ENCODE results near the gene PNPLA5. TPM values are rescaled to one million over a fixed set of nuclear protein-coding genes. Genes with fewer than 3 reads are reported as not detected.
A peak's percentile ranks its signal among the peaks of the same experiment; 100 is the strongest.
"Not testable (repeated sequence)": the region's sequence is repeated elsewhere in the genome, so short reads cannot be mapped to it uniquely, and the experiment has no call there.

Gene PNPLA5, protein sequence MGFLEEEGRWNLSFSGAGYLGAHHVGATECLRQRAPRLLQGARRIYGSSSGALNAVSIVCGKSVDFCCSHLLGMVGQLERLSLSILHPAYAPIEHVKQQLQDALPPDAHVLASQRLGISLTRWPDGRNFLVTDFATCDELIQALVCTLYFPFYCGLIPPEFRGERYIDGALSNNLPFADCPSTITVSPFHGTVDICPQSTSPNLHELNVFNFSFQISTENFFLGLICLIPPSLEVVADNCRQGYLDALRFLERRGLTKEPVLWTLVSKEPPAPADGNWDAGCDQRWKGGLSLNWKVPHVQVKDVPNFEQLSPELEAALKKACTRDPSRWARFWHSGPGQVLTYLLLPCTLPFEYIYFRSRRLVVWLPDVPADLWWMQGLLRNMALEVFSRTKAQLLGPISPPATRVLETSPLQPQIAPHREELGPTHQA
- total RNA-seq = not detected

DNA sequence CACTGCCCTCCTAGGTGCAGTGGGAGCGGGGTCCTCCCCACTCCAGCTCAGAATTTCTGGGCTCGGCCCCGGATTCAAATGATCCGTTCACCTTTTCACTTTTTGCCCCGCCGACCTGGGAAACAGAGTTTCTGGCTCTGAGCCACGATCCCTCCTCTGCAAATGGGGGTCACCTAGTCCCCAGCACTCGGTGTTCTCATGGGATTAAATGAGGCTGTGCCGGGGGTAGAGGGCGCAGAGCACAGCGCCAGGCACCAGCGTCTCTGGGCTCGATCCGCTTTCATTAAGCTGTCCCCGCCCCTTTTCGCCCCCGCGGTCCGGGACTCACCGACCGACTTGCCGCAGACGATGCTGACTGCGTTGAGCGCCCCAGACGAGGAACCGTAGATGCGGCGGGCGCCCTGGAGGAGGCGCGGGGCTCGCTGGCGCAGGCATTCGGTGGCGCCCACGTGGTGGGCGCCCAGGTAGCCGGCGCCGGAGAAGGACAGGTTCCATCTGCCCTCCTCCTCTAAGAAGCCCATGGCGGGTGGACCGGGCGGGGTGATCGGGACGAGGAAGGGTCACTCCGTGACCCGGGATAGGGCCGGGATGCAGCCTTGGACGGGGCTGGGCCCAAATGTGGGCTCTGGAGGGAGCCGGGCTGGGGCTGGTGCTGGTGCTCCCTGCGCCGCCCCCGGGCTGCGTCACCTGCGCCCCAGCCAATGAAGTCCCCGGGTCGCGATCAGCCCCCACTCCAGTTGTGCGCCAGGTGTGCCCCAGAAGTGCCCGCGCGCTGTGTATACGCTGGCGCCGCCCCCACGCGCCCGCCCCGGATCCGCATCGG is at the start of gene PNPLA5:
PNPLA5 (minus strand) TSS at position 654 of the 823 bp plus-strand sequence; CDS start at position 521, 133 bp downstream.
- DNase-seq (ENCODE audit: low spot score) = no peak

DNA sequence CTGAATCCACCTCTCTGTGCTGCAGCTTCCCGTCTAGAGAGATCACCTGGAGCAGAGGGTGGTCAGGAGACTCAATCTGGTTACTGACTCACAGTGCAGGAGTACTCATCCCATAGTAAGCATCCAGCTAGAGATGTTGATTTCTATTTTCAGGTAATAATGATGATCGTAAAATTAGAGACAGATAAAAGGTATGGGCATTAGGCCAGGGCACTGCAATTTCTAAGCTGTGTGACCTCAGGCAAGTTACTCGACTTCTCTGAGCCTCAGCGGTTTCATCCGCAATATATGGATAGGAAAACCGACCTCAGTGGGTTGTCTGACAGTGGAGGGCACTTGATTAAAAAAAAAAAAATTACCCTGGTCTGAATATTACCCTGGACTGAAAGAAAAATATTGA is 49.6 kb upstream of the PNPLA5 start:
- no peak for DNase-seq (ENCODE audit: low spot score)

DNA sequence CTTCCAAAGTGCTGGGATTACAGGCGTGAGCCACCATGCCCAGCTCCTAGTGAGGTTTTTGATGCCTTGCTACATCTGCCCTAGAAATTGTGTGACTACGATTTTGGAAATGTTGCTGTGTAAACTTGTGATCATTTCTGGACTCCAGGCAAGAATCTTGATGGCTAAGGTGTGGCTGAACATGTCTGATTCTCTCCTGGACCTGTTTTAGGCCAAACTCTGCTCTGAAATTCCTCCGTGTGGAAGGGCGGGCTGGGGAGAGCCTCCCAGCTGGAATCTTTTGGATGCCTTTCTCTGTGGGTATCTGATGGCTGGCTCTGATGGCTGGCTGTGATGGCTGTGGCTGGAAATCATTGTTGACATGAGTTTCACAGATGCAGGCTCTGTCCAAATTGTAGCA is 40.0 kb upstream of the PNPLA5 start:
- no peak for DNase-seq (ENCODE audit: low spot score)

- no peak for DNase-seq (ENCODE audit: low spot score)
Observed at GRCh38 chr22:43928908-43929307, 37.1 kb upstream of the PNPLA5 start.

- DNase-seq (ENCODE audit: low spot score) = no peak
Observed at GRCh38 chr22:43928468-43928867, 36.7 kb upstream of the PNPLA5 start.

- DNase-seq (ENCODE audit: low spot score) = no peak
Observed at GRCh38 chr22:43926349-43926710, 34.5 kb upstream of the PNPLA5 start.

DNA sequence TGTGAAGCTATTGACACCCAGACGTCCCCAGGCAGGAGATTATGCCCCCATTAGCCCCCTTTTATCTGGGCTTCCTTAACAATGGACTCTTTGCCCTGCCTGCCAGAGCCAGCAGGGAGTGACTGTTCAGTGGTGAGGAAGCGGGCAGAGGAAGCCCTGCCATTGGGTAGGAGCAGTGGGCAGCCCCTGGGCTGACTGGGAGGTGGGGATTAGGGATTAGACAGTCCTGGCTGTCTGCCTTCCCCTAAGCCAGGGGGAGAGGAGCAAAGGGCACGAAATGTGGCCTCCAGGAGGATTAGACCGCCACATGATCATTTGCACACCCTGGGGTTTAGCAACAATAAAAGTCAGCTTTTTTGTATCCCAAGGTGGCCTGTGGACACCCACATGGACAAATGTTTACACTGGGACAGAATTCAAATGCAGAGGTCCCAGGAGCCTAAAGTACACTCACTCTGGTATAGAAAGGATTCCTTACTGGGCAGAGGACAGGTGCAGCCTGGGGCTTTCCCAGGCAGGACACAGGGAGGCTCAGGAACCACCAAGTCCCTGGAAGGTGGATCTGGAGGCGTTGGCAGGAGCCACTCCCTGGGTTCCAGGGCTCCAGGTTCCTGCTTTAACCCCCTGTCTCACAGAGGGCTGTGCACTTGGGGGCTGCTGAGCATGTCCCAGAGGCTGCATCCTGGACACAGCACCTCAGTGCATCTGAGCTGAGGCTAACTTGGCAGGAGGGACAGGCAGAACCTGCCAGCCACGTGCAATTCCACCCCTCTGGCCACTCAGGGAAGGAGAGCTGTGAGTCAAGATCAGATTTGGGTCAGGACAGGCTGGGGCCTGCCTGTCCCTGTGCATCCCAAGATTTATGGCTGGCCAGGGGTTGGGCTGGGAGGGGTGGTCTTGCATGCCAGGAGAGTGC is 33.9 kb upstream of the PNPLA5 start:
- peak; percentile 24 for DNase-seq (ENCODE audit: low spot score)

- DNase-seq (ENCODE audit: low spot score) = no peak
Observed at GRCh38 chr22:43924877-43925276, 33.1 kb upstream of the PNPLA5 start.

DNA sequence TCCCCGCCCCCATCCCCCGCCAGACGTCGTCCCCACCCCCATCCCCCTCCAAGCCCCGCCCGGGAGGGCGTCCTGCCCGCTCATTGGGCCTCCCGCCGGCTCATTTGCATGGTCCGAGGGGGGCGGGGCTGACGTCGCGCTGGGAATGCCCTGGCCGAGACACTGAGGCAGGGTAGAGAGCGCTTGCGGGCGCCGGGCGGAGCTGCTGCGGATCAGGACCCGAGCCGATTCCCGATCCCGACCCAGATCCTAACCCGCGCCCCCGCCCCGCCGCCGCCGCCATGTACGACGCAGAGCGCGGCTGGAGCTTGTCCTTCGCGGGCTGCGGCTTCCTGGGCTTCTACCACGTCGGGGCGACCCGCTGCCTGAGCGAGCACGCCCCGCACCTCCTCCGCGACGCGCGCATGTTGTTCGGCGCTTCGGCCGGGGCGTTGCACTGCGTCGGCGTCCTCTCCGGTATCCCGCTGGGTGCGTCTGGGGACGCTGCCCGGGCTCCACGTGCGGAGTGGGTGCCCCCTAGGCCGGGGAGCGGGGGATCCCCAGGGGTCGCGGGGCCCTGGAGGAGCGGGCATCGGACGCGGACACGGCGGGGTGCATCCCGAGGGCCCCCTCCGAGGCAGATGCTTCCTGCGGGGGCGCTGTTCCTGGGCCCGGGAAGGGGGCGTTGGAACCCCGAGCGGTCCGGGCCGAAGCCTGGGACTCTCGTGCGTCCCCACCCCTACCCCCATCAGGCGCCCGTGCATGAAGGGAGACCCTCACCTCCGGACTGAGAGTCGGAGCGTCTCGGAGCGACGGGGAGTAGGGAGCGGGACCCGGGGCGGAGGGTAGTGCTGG is 32.0 kb upstream of the PNPLA5 start, which contains the start of gene PNPLA3:
PNPLA3 (plus strand) TSS at position 175 of the 834 bp plus-strand sequence; CDS start at position 282, 107 bp downstream.
- peak; percentile 92 for DNase-seq (ENCODE audit: low spot score)

DNA sequence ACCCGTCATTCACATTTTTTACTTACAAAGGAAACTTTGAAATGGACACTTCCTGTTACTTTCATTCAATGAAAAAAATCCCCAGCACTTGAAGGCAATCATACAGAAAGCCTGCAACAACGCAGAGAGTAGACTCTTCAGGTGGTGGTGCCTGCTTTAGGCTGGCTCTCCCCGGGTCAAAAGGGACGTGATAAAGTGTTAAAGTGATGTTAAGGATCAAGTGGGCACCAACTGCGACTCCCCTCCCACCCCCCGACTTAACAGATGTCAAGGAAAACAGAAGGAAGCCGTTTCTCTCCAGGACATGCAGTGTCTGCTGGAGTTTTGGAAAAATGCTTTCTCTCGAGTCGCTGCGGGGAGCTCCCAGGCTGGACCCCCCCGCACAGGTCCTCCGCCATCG is 31.4 kb upstream of the PNPLA5 start:
- DNase-seq (ENCODE audit: low spot score) = no peak

DNA sequence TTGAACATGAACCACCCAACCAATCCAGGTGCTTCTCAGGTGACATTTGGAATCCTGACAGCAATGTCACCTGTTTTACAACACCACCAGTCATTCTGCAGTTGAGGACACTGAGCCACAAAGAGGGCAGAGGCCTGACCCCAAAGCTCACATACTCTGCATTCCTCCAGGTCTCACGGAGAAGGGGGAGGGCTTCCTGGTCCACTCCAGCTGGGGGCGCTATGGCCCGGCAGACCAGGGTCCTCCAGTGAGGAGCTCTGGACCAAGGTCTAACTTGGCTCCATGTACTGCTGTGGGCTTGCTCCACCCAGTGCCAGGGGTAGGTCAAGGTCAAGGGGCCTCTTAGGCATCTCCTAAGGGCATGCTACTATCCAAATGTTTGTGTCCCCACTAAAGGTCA is 30.3 kb upstream of the PNPLA5 start:
- DNase-seq (ENCODE audit: low spot score) = no peak

- no peak for DNase-seq (ENCODE audit: low spot score)
Observed at GRCh38 chr22:43921370-43921769, 29.6 kb upstream of the PNPLA5 start.

DNA sequence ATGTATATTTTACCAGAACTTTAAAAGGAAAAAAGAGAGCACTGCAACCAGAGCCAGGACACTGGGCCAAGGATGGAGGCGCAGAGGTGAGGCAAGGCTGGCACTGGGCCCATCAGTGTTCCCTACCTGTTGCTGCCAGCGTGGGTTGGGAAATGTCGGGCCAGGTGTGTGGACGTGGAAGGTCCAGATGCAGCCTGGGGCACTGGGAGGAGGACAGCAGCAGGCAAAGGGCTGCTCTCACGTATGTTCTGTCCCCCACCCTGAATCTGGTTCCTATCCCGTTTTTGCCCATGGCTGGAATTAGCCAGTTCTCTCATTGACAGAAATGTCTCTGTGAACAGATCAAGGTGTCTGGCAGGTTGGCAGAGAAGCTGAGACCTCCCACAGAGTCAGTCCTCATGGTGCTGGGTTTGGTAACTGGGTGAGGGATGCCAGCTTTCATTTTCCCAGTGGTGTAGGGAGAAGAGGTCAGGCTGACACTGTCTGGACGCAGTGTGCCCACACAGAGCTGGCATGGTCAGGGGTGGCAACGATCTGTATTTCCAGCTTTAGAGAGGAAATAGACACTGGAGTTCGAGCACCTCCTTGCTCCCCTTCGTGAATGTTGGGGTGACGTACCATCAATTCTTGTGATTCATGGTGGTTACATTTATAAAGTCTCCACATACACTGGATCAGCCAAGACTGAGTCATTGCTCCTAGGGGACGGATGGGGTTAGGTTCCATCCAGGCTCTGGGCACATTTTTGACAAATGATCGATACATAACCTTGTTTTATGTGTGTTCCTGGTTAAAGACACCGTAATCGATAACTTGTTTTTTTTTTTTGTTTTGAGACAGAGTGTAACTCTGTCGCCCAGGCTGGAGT is 27.5 kb upstream of the PNPLA5 start:
- DNase-seq (ENCODE audit: low spot score) = no peak

- no peak for DNase-seq (ENCODE audit: low spot score)
Observed at GRCh38 chr22:43917521-43917920, 25.7 kb upstream of the PNPLA5 start.

GRCh38 chr22:43911351-43911750 is 19.5 kb upstream of the PNPLA5 start:
- DNase-seq (ENCODE audit: low spot score) = no peak

- DNase-seq (ENCODE audit: low spot score) = no peak
Observed at GRCh38 chr22:43910178-43910695, 18.4 kb upstream of the PNPLA5 start.

DNA sequence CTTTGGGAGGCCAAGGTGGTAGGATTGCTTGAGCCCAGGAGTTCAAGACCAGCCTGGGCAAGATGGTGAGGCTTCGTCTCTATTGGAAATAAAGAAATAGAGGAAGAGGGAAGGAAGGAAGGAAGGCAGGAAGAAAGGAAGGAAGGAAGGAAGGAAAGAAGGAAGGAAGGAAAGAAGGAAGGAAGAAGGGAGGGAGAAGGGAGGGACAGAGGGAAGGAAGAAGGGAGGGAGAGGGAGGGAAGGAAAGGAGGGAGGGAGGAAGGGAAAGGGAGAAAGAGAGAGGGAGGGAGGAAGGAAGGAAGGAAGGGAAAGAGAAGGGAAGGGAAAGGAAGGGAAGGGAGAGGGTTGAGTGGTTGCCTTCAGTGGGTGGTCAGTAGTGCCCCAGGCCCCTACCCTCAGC is 17.9 kb upstream of the PNPLA5 start:
- DNase-seq (ENCODE audit: low spot score) = no peak

- DNase-seq (ENCODE audit: low spot score) = no peak
Observed at GRCh38 chr22:43905681-43906080, 13.9 kb upstream of the PNPLA5 start.

GRCh38 chr22:43904412-43904811 is 12.6 kb upstream of the PNPLA5 start:
- DNase-seq (ENCODE audit: low spot score) = peak; percentile 19

DNA sequence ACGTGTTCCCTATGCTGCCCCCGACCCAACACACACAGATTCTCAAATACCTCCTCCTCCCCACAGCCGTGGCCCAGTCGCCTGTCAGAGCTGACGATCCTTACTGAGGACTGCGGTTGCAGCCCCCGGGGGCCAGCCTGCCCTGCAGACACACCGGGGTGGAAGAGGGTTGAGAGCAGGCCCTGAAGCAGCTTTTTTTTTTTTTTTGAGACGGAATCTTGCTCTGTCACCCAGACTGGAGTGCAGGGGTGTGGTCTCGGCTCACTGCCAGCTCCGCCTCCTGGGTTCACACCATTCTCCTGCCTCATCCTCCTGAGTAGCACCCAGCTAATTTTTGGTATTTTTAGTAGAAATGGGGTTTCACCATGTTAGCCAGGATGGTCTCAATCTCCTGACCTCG is 11.2 kb upstream of the PNPLA5 start:
- DNase-seq (ENCODE audit: low spot score) = not testable (repeated sequence)

Measured in mucosa of gallbladder (tissue), 1 donor.